HG02973 (cell line): ENCODE results near the gene COL13A1.

ENCODE experiments used
- ATAC-seq: cut with Tn5 transposase; IDR thresholded peaks from one replicate; pipeline ENCODE4 v1.9.1; 2021; ENCODE audit warnings: moderate library complexity; ENCODE audit not compliant: unreplicated experiment

The COL13A1 gene

GRCh38 chr10:69844698-69845097 is 43.0 kb downstream of the COL13A1 start:
- no peak for ATAC-seq

GRCh38 chr10:69845574-69846292 is 44.0 kb downstream of the COL13A1 start:
- ATAC-seq: no peak

GRCh38 chr10:69846293-69846921 is 44.7 kb downstream of the COL13A1 start:
- no peak for ATAC-seq

- no peak for ATAC-seq
Measured at GRCh38 chr10:69847458-69847857, 45.8 kb downstream of the COL13A1 start.

- no peak for ATAC-seq
Measured at GRCh38 chr10:69847883-69848282, 46.2 kb downstream of the COL13A1 start.

- no peak for ATAC-seq
Measured at GRCh38 chr10:69848454-69848853, 46.7 kb downstream of the COL13A1 start.

GRCh38 chr10:69849825-69850224 is 48.1 kb downstream of the COL13A1 start:
- no peak for ATAC-seq

- no peak for ATAC-seq
Measured at GRCh38 chr10:69850440-69850839, 48.7 kb downstream of the COL13A1 start.

GRCh38 chr10:69851306-69851705 is 49.6 kb downstream of the COL13A1 start:
- ATAC-seq: no peak

GRCh38 chr10:69853064-69853463 is 51.4 kb downstream of the COL13A1 start:
- no peak for ATAC-seq

GRCh38 chr10:69854511-69855345 is 53.0 kb downstream of the COL13A1 start:
- no peak for ATAC-seq

GRCh38 chr10:69855346-69856111 is 53.8 kb downstream of the COL13A1 start:
- ATAC-seq: no peak

GRCh38 chr10:69856601-69857166 is 55.0 kb downstream of the COL13A1 start:
- no peak for ATAC-seq

- no peak for ATAC-seq
Measured at GRCh38 chr10:69858201-69858600, 56.5 kb downstream of the COL13A1 start.

- no peak for ATAC-seq
Measured at GRCh38 chr10:69860271-69860670, 58.6 kb downstream of the COL13A1 start.

- ATAC-seq: no peak
Measured at GRCh38 chr10:69861251-69862240, 59.8 kb downstream of the COL13A1 start.

- ATAC-seq: no peak
Measured at GRCh38 chr10:69862882-69863530, 61.3 kb downstream of the COL13A1 start.

GRCh38 chr10:69863580-69863979 is 61.9 kb downstream of the COL13A1 start:
- ATAC-seq: no peak

GRCh38 chr10:69864321-69864720 is 62.6 kb downstream of the COL13A1 start:
- no peak for ATAC-seq
